Measurements from ENCODE around the gene ACTMAP. TPM values are rescaled to one million over a fixed set of nuclear protein-coding genes. Genes with fewer than 3 reads are reported as not detected.
A peak's percentile ranks its signal among the peaks of the same experiment; 100 is the strongest.

Gene ACTMAP
- total RNA-seq, 4 donors from 2014 or later = 3.3 to 8.5 (median 4.5) TPM

GRCh38 chr19:40716031-40716481 is 34.2 kb downstream of the ACTMAP start:
- Histone ChIP-seq H3K9me3 (no peaks in the 10 kb centered on the region), H3K27ac (peak overlapping the region; percentile 91 to 98 (median 93)), H3K4me1 (peaks cover 32 to 54% of the 10 kb centered on the region in 2 donors), H3K27me3 (no peaks in the 10 kb centered on the region), H3K4me3 (replicated peaks in 1 of 3) (peak overlapping the region; percentile 66 to 75 (median 69)), H3K36me3 (no peaks in the 10 kb centered on the region)
- peak in 1 of 2 donors; percentile 57 for DNase-seq
- intact Hi-C loops (cut with DNase I) = no loop called here
- WGBS, 2 donors = 7 to 9% methylated on average over 8 of the region's 8 CpGs
- TF ChIP-seq CTCF (IDR thresholded peaks at IDR 0.05) = no peak
- no peak for TF ChIP-seq POLR2A (IDR thresholded peaks at IDR 0.05)

- 2 to 4% methylated on average over 27 to 29 of the region's 31 CpGs for WGBS, 2 donors
- intact Hi-C loops (cut with DNase I) = no loop called here
- peak overlapping the region; percentile 91 to 98 (median 93) for H3K27ac ChIP-seq
Measured at GRCh38 chr19:40714441-40715299, 35.6 kb downstream of the ACTMAP start.

GRCh38 chr19:40713939-40714338 is 36.3 kb downstream of the ACTMAP start:
- TF ChIP-seq CTCF (IDR thresholded peaks at IDR 0.05) (no peak), POLR2A (IDR thresholded peaks at IDR 0.05) (no peak)
- H3K36me3 ChIP-seq = peaks cover 0 to 7% of the 10 kb centered on the region in 2 donors
- intact Hi-C loops (cut with DNase I) = no loop called here
- peak overlapping the region in 2 of 3 donors; percentile 91 to 93 for H3K27ac ChIP-seq
- no peak overlapping the region for H3K4me3 ChIP-seq (replicated peaks in 1 of 3)
- H3K27me3 ChIP-seq = no peaks in the 10 kb centered on the region
- no peaks in the 10 kb centered on the region for H3K9me3 ChIP-seq
- peaks cover 14 to 33% of the 10 kb centered on the region in 2 donors for H3K4me1 ChIP-seq
- DNase-seq = no peak
- 83 to 84% methylated on average over 11 of the region's 11 CpGs for WGBS, 2 donors

More at GRCh38 chr19:40714441-40715299, 35.6 kb downstream of the ACTMAP start:
- peak; percentile 94 to 95 for DNase-seq
- Histone ChIP-seq H3K4me1 (peaks cover 18 to 40% of the 10 kb centered on the region in 2 donors), H3K9me3 (no peaks in the 10 kb centered on the region), H3K36me3 (peaks cover 0 to 1% of the 10 kb centered on the region in 2 donors), H3K4me3 (replicated peaks in 1 of 3) (peak overlapping the region in 2 of 3 donors; percentile 36 to 50), H3K27me3 (no peaks in the 10 kb centered on the region)
- TF ChIP-seq CTCF (IDR thresholded peaks at IDR 0.05) (no peak), POLR2A (IDR thresholded peaks at IDR 0.05) (no peak)

GRCh38 chr19:40709817-40710216 is 40.5 kb downstream of the ACTMAP start:
- H3K36me3 ChIP-seq = peaks cover 9 to 32% of the 10 kb centered on the region in 2 donors
- H3K27me3 ChIP-seq = no peaks in the 10 kb centered on the region
- WGBS, 2 donors = 91 to 95% methylated on average over 5 of the region's 5 CpGs
- H3K4me3 ChIP-seq (replicated peaks in 1 of 3) = no peak overlapping the region
- H3K4me1 ChIP-seq = peaks cover 7 to 8% of the 10 kb centered on the region in 2 donors
- no peaks in the 10 kb centered on the region for H3K9me3 ChIP-seq
- DNase-seq = no peak
- TF ChIP-seq CTCF (IDR thresholded peaks at IDR 0.05) = no peak
- no peak for TF ChIP-seq POLR2A (IDR thresholded peaks at IDR 0.05)
- H3K27ac ChIP-seq = no peak overlapping the region
- intact Hi-C loops (cut with DNase I) = no loop called here

- 96 to 98% methylated on average over 7 of the region's 7 CpGs for WGBS, 2 donors
- no peaks in the 10 kb centered on the region for H3K27me3 ChIP-seq
- H3K4me1 ChIP-seq = no peaks in the 10 kb centered on the region
- H3K9me3 ChIP-seq = no peaks in the 10 kb centered on the region
- intact Hi-C loops (cut with DNase I) = no loop called here
- no peak overlapping the region for H3K4me3 ChIP-seq (replicated peaks in 1 of 3)
- peaks cover 26 to 44% of the 10 kb centered on the region in 2 donors for H3K36me3 ChIP-seq
- DNase-seq = no peak
- H3K27ac ChIP-seq = no peak overlapping the region
- no peak for TF ChIP-seq CTCF (IDR thresholded peaks at IDR 0.05)
- TF ChIP-seq POLR2A (IDR thresholded peaks at IDR 0.05) = no peak
Measured at GRCh38 chr19:40707615-40708014, 42.7 kb downstream of the ACTMAP start.

All from thyroid gland (tissue), 4 donors.